Activated CD4-positive, CD25-positive, alpha-beta regulatory T cell (primary cell): Measurements from ENCODE around the gene PCGF1.

Source experiments
- DNase-seq, 4 experiments: peaks; one replicate each; lab custom pipeline; 2025; lab: John Stamatoyannopoulos, UW

The PCGF1 gene

GRCh38 chr2:74515271-74515980 is 7.9 kb upstream of the PCGF1 start:
- no peak for DNase-seq

GRCh38 chr2:74514368-74515270 is 7.1 kb upstream of the PCGF1 start, which contains the start of gene TLX2:
TLX2 (plus strand) TSS chr2:74514450; CDS start chr2:74514807, 357 bp downstream.
- DNase-seq = no peak

GRCh38 chr2:74513605-74514367 is 6.3 kb upstream of the PCGF1 start:
- DNase-seq = no peak

GRCh38 chr2:74512744-74513604 is 5.5 kb upstream of the PCGF1 start:
- DNase-seq = no peak

- no peak for DNase-seq
These were observed 3.9 kb upstream of the PCGF1 start for GRCh38 chr2:74511104-74511989.

- no peak for DNase-seq
These were observed 2.8 kb upstream of the PCGF1 start for GRCh38 chr2:74510272-74510671.

- peak in 1 of 4 experiments; percentile 10 for DNase-seq
These were observed 528 bp upstream of the PCGF1 start for GRCh38 chr2:74507926-74508520.

GRCh38 chr2:74505448-74506246 is 1.8 kb downstream of the PCGF1 start:
- DNase-seq = no peak

GRCh38 chr2:74504591-74504990 is 2.9 kb downstream of the PCGF1 start:
- no peak for DNase-seq

GRCh38 chr2:74503506-74504475 is 3.7 kb downstream of the PCGF1 start:
- DNase-seq = no peak

GRCh38 chr2:74502720-74503505 is 4.6 kb downstream of the PCGF1 start:
- DNase-seq = peak in 1 of 4 experiments; percentile 32

- DNase-seq = no peak
These were observed 5.3 kb downstream of the PCGF1 start for GRCh38 chr2:74502147-74502719.

- DNase-seq = no peak
These were observed 6.0 kb downstream of the PCGF1 start for GRCh38 chr2:74501335-74502071.

GRCh38 chr2:74500578-74500946 is 6.9 kb downstream of the PCGF1 start:
- no peak for DNase-seq

GRCh38 chr2:74499940-74500577 is 7.4 kb downstream of the PCGF1 start:
- DNase-seq = no peak
